ENCODE data around the gene HOXA5.
A peak's percentile ranks its signal among the peaks of the same experiment; 100 is the strongest.

HOXA5 gene

DNA sequence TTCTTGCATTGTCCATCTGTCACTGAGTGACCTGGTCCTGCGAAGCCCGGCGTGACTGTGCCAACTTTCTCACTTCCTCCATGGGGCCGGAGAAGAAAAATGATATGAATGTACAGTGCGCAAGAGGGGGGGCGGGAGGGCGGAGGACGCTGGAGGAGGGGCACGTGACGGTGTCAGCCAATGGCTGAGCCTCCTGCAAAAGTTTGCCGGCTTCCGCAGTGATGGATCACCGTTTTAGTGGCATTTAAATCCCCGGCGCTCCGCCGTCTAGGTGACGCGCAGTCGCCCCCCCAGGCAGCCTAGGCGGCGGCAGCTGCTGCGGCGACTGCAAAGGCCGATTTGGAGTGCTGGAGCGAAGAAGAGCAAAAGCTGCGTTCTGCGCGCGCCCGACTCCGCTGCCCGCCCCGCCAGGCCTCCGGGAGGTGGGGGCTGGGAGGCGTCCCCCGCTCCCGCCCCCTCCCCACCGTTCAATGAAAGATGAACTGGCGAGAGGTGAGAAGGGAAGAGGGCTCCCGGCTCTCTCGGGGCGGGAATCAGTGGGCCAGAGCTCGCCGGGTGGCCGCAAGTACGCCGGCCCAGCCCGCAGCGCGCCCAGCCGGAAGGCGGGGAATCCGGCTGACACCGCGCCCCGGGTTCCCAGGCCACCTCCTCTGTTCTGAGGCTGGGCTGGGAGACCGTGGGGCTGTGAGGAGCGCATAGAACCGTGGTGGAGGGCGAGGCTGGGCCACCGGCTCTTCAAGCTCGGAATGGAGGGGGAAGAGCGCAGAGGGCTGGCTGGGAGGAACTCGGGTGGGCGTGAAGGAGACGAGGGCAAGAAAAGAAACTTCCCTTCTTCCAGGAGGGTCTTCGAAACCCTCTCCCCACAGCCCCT is 47.3 kb downstream of the HOXA5 start, which contains the start of gene HOXA1:
Gene HOXA1 (minus strand): TSS at position 104 of the 871 bp plus-strand sequence. CDS start 88 bp downstream, at position 16.
- Mint-ChIP-seq H3K9me3 (no peaks in the 10 kb centered on the region), H3K4me3 (peak within 1 kb of the TSS; percentile 99), H3K36me3 (ENCODE audit: low read depth) (peaks cover 59% of the 10 kb centered on the region), H3K27me3 (ENCODE audit: low read depth, poor library complexity) (peaks cover 3% of the 10 kb centered on the region), H3K27ac (peak within 1 kb of the TSS; percentile 100), H3K4me1 (peaks cover 53% of the 10 kb centered on the region)
- DNase-seq: peak; percentile 91
- TF ChIP-seq, protein P1, sequence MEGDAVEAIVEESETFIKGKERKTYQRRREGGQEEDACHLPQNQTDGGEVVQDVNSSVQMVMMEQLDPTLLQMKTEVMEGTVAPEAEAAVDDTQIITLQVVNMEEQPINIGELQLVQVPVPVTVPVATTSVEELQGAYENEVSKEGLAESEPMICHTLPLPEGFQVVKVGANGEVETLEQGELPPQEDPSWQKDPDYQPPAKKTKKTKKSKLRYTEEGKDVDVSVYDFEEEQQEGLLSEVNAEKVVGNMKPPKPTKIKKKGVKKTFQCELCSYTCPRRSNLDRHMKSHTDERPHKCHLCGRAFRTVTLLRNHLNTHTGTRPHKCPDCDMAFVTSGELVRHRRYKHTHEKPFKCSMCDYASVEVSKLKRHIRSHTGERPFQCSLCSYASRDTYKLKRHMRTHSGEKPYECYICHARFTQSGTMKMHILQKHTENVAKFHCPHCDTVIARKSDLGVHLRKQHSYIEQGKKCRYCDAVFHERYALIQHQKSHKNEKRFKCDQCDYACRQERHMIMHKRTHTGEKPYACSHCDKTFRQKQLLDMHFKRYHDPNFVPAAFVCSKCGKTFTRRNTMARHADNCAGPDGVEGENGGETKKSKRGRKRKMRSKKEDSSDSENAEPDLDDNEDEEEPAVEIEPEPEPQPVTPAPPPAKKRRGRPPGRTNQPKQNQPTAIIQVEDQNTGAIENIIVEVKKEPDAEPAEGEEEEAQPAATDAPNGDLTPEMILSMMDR (IDR thresholded peaks at IDR 0.05): no peak

DNA sequence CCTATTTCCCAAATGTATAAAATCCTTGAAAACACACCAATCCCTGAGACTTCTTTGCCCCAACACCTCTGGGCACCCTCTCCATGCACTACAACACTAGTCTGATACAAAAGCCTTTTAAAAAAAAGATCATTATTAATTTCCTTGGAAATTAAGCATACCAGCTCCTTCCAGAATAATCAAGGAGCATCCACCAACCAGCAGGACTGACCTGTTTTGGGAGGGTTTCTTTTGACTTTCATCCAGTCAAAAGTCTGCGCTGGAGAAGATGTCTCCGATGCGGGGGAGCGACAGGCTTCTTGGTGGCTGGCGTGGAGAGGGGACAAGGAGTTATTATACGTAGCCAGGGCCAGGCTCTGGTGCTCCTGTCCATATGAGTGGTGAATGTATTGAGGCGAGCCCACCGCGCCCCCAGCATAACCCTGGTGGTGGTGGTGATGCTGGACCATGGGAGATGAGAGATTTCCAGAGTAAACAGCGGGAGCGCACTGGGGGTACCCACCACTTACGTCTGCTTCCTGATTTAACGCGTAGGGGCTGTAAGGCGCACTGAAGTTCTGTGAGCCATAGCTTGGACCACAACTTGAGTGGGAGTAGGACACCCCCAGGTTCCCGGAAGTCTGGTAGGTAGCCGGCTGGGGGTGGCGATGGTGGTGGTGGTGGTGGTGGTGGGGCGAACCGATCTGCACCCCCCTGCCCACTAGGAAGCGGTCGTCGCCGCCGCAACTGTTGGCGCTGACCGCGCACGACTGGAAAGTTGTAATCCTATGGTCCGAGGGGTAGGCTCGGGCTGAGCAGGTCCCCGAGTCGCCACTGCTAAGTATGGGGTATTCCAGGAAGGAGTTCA is 48.2 kb downstream of the HOXA5 start:
- no peaks in the 10 kb centered on the region for H3K9me3 Mint-ChIP-seq
- peak overlapping the region; percentile 99 for H3K4me3 Mint-ChIP-seq
- peak overlapping the region; percentile 97 for H3K27ac Mint-ChIP-seq
- H3K4me1 Mint-ChIP-seq: peaks cover 53% of the 10 kb centered on the region
- peak; percentile 46 for DNase-seq
- H3K36me3 Mint-ChIP-seq (ENCODE audit: low read depth): peaks cover 50% of the 10 kb centered on the region
- H3K27me3 Mint-ChIP-seq (ENCODE audit: low read depth, poor library complexity): peaks cover 3% of the 10 kb centered on the region
- TF ChIP-seq, protein P1 (IDR thresholded peaks at IDR 0.05): no peak

DNA sequence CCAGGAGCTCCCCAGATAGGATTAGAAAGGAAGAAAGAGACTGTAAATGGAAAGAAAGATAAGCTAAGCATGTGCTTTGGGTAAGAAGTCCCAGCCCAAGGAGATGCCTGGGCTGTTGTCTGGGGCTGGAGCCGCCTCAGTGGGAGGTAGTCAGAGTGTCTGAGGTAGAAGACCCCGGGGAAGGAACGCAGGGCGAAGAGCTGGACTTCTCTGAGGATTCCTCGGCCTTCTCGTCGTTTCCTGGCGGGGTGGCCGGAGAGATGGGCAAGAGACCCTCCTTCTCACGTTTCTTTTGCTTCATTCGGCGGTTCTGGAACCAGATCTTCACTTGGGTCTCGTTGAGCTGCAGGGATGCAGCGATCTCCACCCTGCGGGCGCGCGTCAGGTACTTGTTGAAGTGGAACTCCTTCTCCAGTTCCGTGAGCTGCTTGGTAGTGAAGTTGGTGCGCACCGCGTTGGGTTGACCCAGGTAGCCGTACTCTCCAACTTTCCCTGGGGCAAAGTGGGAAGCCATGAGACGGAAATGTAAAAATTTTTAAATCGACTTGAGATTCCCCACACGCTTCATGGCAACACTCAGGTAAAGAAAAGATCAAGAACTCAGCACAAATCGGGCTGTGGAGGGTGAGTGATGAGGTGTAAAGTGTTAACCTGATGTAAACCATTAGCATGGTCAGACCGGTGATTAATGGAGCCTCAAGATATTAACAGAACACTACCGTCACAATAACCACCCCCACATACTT is 49.0 kb downstream of the HOXA5 start:
- TF ChIP-seq, protein P1 (IDR thresholded peaks at IDR 0.05): no peak
- Mint-ChIP-seq H3K27ac (peak overlapping the region; percentile 97), H3K27me3 (ENCODE audit: low read depth, poor library complexity) (peaks cover 3% of the 10 kb centered on the region), H3K4me1 (peaks cover 53% of the 10 kb centered on the region), H3K4me3 (peak overlapping the region; percentile 99), H3K36me3 (ENCODE audit: low read depth) (peaks cover 42% of the 10 kb centered on the region), H3K9me3 (no peaks in the 10 kb centered on the region)
- peak; percentile 41 for DNase-seq

DNA sequence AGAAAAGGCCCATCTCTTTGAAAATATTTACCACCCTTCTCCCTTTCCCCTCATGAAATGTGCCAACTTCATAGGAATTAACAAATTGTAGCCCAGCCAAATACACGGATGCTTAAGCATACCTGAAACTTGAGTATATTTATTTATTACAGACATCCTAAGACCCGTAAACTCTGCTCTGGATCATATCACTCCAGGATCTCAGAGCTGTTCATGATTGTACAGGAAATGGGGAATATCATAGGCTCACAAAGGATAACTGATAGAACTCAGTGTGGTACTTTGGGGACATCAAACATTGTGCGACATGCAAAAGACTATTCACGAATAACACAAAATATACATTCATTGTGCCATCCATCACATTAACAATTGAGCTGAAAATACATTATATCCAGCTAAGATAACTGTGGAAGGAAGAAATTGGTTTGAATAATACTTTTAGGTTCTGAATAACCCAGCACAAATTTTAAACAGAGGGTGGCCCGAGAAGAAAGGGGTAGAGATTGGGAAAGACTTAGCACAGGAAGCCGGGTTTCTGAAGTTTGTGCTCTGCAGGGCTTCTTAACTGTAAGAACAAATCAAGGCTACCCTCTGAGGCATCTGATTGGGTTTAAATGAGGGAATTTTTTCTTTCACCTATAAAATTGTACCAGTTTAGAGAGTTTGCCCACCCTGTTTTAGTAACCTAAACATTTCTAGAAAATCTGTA is 50.1 kb downstream of the HOXA5 start:
- Mint-ChIP-seq H3K36me3 (ENCODE audit: low read depth) (peaks cover 31% of the 10 kb centered on the region), H3K4me1 (peaks cover 58% of the 10 kb centered on the region), H3K27ac (peak overlapping the region; percentile 98), H3K9me3 (peaks cover 5% of the 10 kb centered on the region), H3K27me3 (ENCODE audit: low read depth, poor library complexity) (peaks cover 3% of the 10 kb centered on the region), H3K4me3 (peak overlapping the region; percentile 99)
- TF ChIP-seq, protein P1 (IDR thresholded peaks at IDR 0.05): no peak
- DNase-seq: no peak

DNA sequence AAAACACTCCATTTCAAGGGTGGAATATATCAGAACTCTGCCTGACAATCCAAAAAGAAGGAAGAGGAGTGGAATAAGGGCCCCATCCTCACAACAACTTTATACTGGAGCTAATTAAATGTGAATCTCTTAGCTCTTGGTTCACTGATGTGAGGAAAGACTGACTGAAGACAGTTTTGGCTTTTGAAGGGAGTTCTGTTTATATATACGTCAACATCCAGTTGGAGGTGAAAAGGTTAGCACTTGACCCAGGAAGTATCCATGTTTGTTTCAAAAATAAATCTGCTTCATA is 50.7 kb downstream of the HOXA5 start:
- H3K27me3 Mint-ChIP-seq (ENCODE audit: low read depth, poor library complexity): peaks cover 6% of the 10 kb centered on the region
- peak overlapping the region; percentile 98 for H3K27ac Mint-ChIP-seq
- peaks cover 62% of the 10 kb centered on the region for H3K4me1 Mint-ChIP-seq
- DNase-seq: no peak
- peaks cover 25% of the 10 kb centered on the region for H3K36me3 Mint-ChIP-seq (ENCODE audit: low read depth)
- peaks cover 5% of the 10 kb centered on the region for H3K9me3 Mint-ChIP-seq
- TF ChIP-seq, protein P1 (IDR thresholded peaks at IDR 0.05): no peak
- peak overlapping the region; percentile 99 for H3K4me3 Mint-ChIP-seq

All from nephron progenitor cell (in vitro differentiated cells).